Keratinocyte (primary cell): ENCODE data around the gene XPNPEP2. TPM values are rescaled to one million over a fixed set of nuclear protein-coding genes. Genes with fewer than 3 reads are reported as not detected.

ENCODE experiments used
- DNase-seq: peaks from one replicate; pipeline ENCODE4 v3.0.0-alpha.2; 2011; ENCODE audit warnings: low read depth, missing footprints, low spot score
- FAIRE-seq: peaks from 2 replicates; lab custom pipeline; 2011; peaks lifted over from hg19 to GRCh38; lab: Jason Lieb, UNC
- H2AFZ ChIP-seq: 2 replicates; pipeline ENCODE4 v1.6.0; 2012; ENCODE audit warnings: low read length, control low read depth, inconsistent platforms; ENCODE audit not compliant: control insufficient read depth
- H3K27ac ChIP-seq: 2 replicates; pipeline ENCODE4 v1.5.1; 2011; ENCODE audit warnings: low read length; ENCODE audit not compliant: control insufficient read depth, insufficient read depth
- H3K27me3 ChIP-seq: 3 replicates; pipeline ENCODE4 v1.6.0; 2011; ENCODE audit warnings: low read length; ENCODE audit not compliant: control insufficient read depth, insufficient read depth; ENCODE audit errors: extremely low read depth
- H3K36me3 ChIP-seq, 2 experiments: 2 replicates in 1 of 2; 3 replicates in 1 of 2; pipeline ENCODE4 v1.5.1; 2011; ENCODE audit warnings: low read length in 2 of 2, mild to moderate bottlenecking in 1 of 2; ENCODE audit not compliant: control insufficient read depth in 2 of 2, insufficient read depth in 2 of 2; ENCODE audit errors: extremely low read depth in 1 of 2
- H3K4me1 ChIP-seq: 3 replicates; pipeline ENCODE4 v1.5.1; 2011; ENCODE audit warnings: low read length; ENCODE audit not compliant: control insufficient read depth, insufficient read depth; ENCODE audit errors: extremely low read depth
- H3K4me2 ChIP-seq: 3 replicates; pipeline ENCODE4 v1.6.0; 2011; ENCODE audit warnings: low read depth, low read length; ENCODE audit not compliant: control insufficient read depth, insufficient read depth; ENCODE audit errors: extremely low read depth
- H3K4me3 ChIP-seq, 3 experiments: fragments of 200-600 bp in 1 of 3; sonication (generic) in 1 of 3; 2 replicates in 2 of 3; 3 replicates in 1 of 3; pipeline ENCODE4 v1.5.1; 2011 to 2016; ENCODE audit warnings: low read length in 3 of 3, mild to moderate bottlenecking in 3 of 3, control low read depth in 2 of 3, inconsistent platforms in 1 of 3, low read depth in 1 of 3, mixed read lengths in 1 of 3, mixed run types in 1 of 3, moderate library complexity in 1 of 3; ENCODE audit not compliant: control insufficient read depth in 2 of 3, insufficient read depth in 2 of 3; ENCODE audit errors: extremely low read depth in 1 of 3
- H3K79me2 ChIP-seq: 2 replicates; pipeline ENCODE4 v1.6.0; 2012; ENCODE audit warnings: low read length; ENCODE audit not compliant: control insufficient read depth, insufficient read depth
- H3K9ac ChIP-seq: 3 replicates; pipeline ENCODE4 v1.6.0; 2011; ENCODE audit warnings: low read length; ENCODE audit not compliant: control insufficient read depth, insufficient read depth; ENCODE audit errors: extremely low read depth
- H3K9me1 ChIP-seq: 3 replicates; pipeline ENCODE4 v1.6.0; 2011; ENCODE audit warnings: low read length; ENCODE audit not compliant: control insufficient read depth, insufficient read depth; ENCODE audit errors: extremely low read depth
- H3K9me3 ChIP-seq: 2 replicates; pipeline ENCODE4 v1.5.1; 2012; ENCODE audit warnings: low read depth, low read length; ENCODE audit not compliant: control insufficient read depth
- H4K20me1 ChIP-seq: 3 replicates; pipeline ENCODE4 v1.6.0; 2011; ENCODE audit warnings: low read length; ENCODE audit not compliant: control insufficient read depth, insufficient read depth; ENCODE audit errors: extremely low read depth
- EZH2 ChIP-seq: IDR thresholded peaks from one replicate; pipeline ENCODE4 v1.6.1; 2012; ENCODE audit warnings: inconsistent platforms, mild to moderate bottlenecking, low read length, moderate library complexity
- dilution Hi-C: fragments of 300-500 bp; cut with MboI; formaldehyde crosslinking; loops from one replicate; pipeline ENCODE4 v1.7.0; 2020; ENCODE audit warnings: low sequenced_read_pairs; ENCODE audit not compliant: extremely low pct_ligation_motif_present
- polyA plus RNA-seq, 5 experiments: library from polyadenylated mRNA; depleted of rRNA in 3 of 5; stranded (reverse) in 3 of 5; stranded (forward) in 1 of 5; unstranded in 1 of 5; fragments of >200 nt; gene quantifications; 1 replicate in 1 of 5; 2 replicates in 3 of 5; 3 replicates in 1 of 5; pipeline versions ENCODE4 v1.2.1 to v1.2.3, GENCODE V29; 2011 to 2012; ENCODE audit warnings: missing spikeins in 2 of 5, low read depth in 1 of 5, low replicate concordance in 1 of 5
- TF ChIP-seq, protein P1 (sequence below), 3 experiments: IDR thresholded peaks in 1 of 3; conservative IDR thresholded peaks in 1 of 3; optimal IDR thresholded peaks in 1 of 3; 2 replicates in 2 of 3; 3 replicates in 1 of 3; pipeline versions ENCODE3 to v1.5.1; 2011; ENCODE audit warnings: low read length in 3 of 3, mild to moderate bottlenecking in 3 of 3, moderate library complexity in 2 of 3, control low read depth in 1 of 3, inconsistent platforms in 1 of 3; ENCODE audit not compliant: insufficient read depth in 2 of 3; ENCODE audit errors: extremely low read depth in 1 of 3

Gene XPNPEP2
- polyA plus RNA-seq, 1 donor (not counting 4 experiments of a cell fraction or from before 2014, with no cell fraction given) = not detected

DNA sequence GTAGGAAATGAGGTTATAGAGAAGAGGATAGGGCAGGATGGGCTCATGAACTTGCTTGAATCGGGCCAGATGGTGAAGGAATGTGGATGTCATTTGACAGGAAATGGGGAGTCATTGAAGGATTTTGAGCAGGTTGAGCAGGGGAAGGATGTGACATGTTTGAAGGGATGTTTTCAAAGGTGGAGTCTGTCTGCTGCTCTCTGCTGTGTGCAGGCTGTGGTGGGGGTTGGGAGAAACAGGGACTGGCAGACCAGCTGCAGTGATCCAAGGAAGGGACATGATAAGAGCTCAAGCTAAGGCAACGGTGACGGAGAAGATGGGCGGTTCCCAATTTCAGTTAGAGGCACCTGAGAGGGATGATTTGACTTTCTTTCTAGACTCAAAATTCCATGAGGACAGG lies 14.0 kb upstream of the XPNPEP2 start:
- Histone ChIP-seq H3K9me1 (no peaks in the 10 kb centered on the region), H4K20me1 (no peaks in the 10 kb centered on the region), H3K36me3 (no peaks in the 10 kb centered on the region), H3K9ac (no peak overlapping the region), H3K79me2 (no peaks in the 10 kb centered on the region), H3K27me3 (no peaks in the 10 kb centered on the region), H3K27ac (no peak overlapping the region), H3K4me2 (no peak overlapping the region), H2AFZ (no peak overlapping the region), H3K4me3 (no peak overlapping the region), H3K9me3 (no peaks in the 10 kb centered on the region), H3K4me1 (no peaks in the 10 kb centered on the region)
- DNase-seq (no peak), FAIRE-seq (no peak)
- no peak for TF ChIP-seq EZH2
- TF ChIP-seq, protein P1, sequence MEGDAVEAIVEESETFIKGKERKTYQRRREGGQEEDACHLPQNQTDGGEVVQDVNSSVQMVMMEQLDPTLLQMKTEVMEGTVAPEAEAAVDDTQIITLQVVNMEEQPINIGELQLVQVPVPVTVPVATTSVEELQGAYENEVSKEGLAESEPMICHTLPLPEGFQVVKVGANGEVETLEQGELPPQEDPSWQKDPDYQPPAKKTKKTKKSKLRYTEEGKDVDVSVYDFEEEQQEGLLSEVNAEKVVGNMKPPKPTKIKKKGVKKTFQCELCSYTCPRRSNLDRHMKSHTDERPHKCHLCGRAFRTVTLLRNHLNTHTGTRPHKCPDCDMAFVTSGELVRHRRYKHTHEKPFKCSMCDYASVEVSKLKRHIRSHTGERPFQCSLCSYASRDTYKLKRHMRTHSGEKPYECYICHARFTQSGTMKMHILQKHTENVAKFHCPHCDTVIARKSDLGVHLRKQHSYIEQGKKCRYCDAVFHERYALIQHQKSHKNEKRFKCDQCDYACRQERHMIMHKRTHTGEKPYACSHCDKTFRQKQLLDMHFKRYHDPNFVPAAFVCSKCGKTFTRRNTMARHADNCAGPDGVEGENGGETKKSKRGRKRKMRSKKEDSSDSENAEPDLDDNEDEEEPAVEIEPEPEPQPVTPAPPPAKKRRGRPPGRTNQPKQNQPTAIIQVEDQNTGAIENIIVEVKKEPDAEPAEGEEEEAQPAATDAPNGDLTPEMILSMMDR (optimal IDR thresholded peaks at IDR 0.05 in 1 of 3, IDR thresholded peaks at IDR 0.05 in 1 of 3, conservative IDR thresholded peaks at IDR 0.05 in 1 of 3; ENCODE audit: extremely low read depth in 1 of 3, insufficient read depth in 2 of 3, low read length in 3 of 3) = no peak
- dilution Hi-C loops = no loop called here

DNA sequence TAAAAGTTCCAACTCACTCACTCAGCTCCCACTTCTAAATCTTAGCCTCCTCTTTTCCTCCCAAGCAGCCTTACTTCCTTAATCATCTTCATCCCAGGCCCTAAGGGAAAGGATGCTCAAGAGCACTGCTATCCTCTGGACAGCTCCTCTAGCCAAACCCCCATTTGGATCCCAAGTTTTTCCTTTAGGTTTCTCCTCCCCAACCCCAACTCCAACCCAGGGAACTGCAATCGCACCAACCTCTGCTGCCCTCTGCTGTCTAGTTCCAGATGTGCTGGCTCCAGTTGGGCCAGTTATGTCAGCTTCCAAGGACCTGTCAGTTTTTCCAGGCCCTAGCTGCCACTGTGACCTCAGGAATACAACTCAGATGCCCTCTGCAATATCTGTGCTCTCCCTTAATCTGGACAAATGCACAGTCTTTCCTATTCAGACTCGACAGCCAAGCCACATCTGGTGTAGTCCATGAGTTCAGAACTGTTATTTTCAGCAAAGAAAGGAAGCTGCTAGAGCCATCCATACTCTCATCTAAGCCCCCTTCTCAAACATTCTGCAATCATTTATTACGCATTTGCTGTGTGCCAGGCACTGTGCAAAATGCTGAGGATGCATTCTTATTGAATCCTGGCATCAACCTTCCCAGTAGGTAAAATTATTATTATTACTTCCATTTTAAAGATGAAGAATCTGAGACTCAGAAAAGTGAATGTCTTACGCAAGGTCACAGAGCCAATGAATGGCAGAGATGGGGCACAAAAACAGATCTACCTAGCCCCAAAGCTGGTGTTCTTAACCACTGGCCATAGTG lies 12.3 kb upstream of the XPNPEP2 start:
- H4K20me1 ChIP-seq = no peaks in the 10 kb centered on the region
- no peak for TF ChIP-seq EZH2
- TF ChIP-seq, protein P1 (optimal IDR thresholded peaks at IDR 0.05 in 1 of 3, IDR thresholded peaks at IDR 0.05 in 1 of 3, conservative IDR thresholded peaks at IDR 0.05 in 1 of 3; ENCODE audit: extremely low read depth in 1 of 3, insufficient read depth in 2 of 3, low read length in 3 of 3) = peak; percentile 83 to 91 (median 88)
- DNase-seq (peak; percentile 17), FAIRE-seq (peak; percentile 63)
- H3K27ac ChIP-seq = no peak overlapping the region
- no peaks in the 10 kb centered on the region for H3K4me1 ChIP-seq
- no peaks in the 10 kb centered on the region for H3K79me2 ChIP-seq
- H3K9ac ChIP-seq = no peak overlapping the region
- H3K4me3 ChIP-seq = no peak overlapping the region
- no peaks in the 10 kb centered on the region for H3K36me3 ChIP-seq
- no peaks in the 10 kb centered on the region for H3K9me3 ChIP-seq
- H2AFZ ChIP-seq = no peak overlapping the region
- H3K27me3 ChIP-seq = no peaks in the 10 kb centered on the region
- H3K4me2 ChIP-seq = no peak overlapping the region
- dilution Hi-C loops = no loop called here
- H3K9me1 ChIP-seq = no peaks in the 10 kb centered on the region
